ENCODE data around the gene DBN1.
"Not testable (repeated sequence)": the region's sequence is repeated elsewhere in the genome, so short reads cannot be mapped to it uniquely, and the experiment has no call there.

Gene DBN1

DNA sequence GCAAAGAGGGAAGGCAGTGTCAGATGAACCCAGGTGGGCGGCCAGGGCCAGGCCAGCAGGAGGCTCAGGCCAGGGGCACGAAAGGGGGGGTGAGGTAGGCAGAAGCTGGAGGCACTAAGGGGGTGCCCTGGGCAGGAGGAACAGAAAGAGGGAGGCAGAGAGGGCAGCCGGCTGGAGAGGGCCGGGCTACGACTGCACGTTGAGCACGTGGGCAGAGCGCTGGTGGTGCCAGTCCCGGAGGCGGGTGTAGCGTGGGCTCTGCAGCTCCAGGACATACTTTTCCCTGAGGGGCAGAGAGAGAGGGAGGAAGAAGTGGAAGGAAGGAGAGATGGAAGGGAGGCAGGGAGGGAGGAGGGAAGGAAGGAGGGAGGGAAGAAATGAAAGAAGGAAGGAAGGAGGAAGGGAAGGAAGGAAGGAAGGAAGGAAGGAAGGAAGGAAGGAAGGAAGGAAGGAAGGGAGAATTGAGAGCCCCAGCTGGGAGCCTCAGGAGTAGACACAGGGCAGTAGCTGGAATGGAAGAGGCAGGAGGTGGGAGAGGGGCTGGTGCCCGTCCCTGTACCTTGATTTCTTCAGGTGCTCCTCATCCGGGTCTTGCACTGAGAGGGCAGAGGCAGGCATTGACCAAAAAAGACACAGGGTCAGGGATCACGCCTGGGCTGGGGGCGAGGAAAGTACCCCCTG is 17.0 kb upstream of the DBN1 start:
- H3K9me3 ChIP-seq (ENCODE audit: control insufficient read depth, low read length): no peaks in the 10 kb centered on the region
- no peak overlapping the region for H3K27ac ChIP-seq (ENCODE audit: low read depth, low read length, severe bottlenecking)
- no peak overlapping the region for H3K4me3 ChIP-seq (ENCODE audit: extremely low read depth, insufficient read depth, low read length, poor library complexity, severe bottlenecking)
- H3K4me1 ChIP-seq (ENCODE audit: control insufficient read depth, insufficient read depth, low read length, poor library complexity, severe bottlenecking): peaks cover 41% of the 10 kb centered on the region
- H3K36me3 ChIP-seq (ENCODE audit: control insufficient read depth, insufficient read depth, low read length): peaks cover 82% of the 10 kb centered on the region
- WGBS, 2 experiments (ENCODE audit: insufficient coverage in 2 of 2): 93 to 95% methylated on average over 9 to 15 of the region's 15 CpGs

GRCh38 chr5:177489119-177489716 is 15.8 kb upstream of the DBN1 start:
- Histone ChIP-seq H3K27ac (ENCODE audit: low read depth, low read length, severe bottlenecking) (no peak overlapping the region), H3K9me3 (ENCODE audit: control insufficient read depth, low read length) (no peaks in the 10 kb centered on the region), H3K4me3 (ENCODE audit: extremely low read depth, insufficient read depth, low read length, poor library complexity, severe bottlenecking) (no peak overlapping the region), H3K4me1 (ENCODE audit: control insufficient read depth, insufficient read depth, low read length, poor library complexity, severe bottlenecking) (peaks cover 29% of the 10 kb centered on the region), H3K36me3 (ENCODE audit: control insufficient read depth, insufficient read depth, low read length) (peaks cover 89% of the 10 kb centered on the region)
- 88 to 90% methylated on average over 19 to 21 of the region's 26 CpGs for WGBS, 2 experiments (ENCODE audit: insufficient coverage in 2 of 2)

GRCh38 chr5:177487975-177488374 is 14.5 kb upstream of the DBN1 start:
- Histone ChIP-seq H3K9me3 (ENCODE audit: control insufficient read depth, low read length) (no peaks in the 10 kb centered on the region), H3K36me3 (ENCODE audit: control insufficient read depth, insufficient read depth, low read length) (peaks cover 89% of the 10 kb centered on the region), H3K4me3 (ENCODE audit: extremely low read depth, insufficient read depth, low read length, poor library complexity, severe bottlenecking) (no peak overlapping the region), H3K27ac (ENCODE audit: low read depth, low read length, severe bottlenecking) (no peak overlapping the region), H3K4me1 (ENCODE audit: control insufficient read depth, insufficient read depth, low read length, poor library complexity, severe bottlenecking) (peaks cover 16% of the 10 kb centered on the region)
- WGBS, 2 experiments (ENCODE audit: insufficient coverage in 2 of 2): 98 to 99% methylated on average over 14 to 15 of the region's 15 CpGs

DNA sequence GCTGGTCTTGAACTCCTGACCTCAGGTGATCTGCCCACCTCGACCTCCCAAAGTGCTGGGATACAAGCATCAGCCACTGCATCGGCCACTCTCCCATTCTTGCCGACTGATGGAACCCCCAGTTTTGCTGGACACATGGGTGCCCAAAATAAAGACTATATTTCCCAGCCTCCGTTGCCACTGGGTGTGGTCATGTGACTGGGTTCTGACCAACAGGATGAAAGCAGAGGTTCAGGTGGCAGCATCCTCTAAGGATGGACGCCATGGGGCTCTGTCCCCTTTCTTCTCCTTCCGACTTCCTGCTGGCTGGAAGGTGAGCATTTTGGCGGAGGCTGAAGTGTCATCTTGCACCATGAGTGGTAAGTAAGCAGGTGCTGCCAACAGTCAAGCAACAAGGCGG is 13.7 kb upstream of the DBN1 start:
- H3K27ac ChIP-seq (ENCODE audit: low read depth, low read length, severe bottlenecking): no peak overlapping the region
- peaks cover 89% of the 10 kb centered on the region for H3K36me3 ChIP-seq (ENCODE audit: control insufficient read depth, insufficient read depth, low read length)
- no peak overlapping the region for H3K4me3 ChIP-seq (ENCODE audit: extremely low read depth, insufficient read depth, low read length, poor library complexity, severe bottlenecking)
- H3K9me3 ChIP-seq (ENCODE audit: control insufficient read depth, low read length): no peaks in the 10 kb centered on the region
- WGBS, 2 experiments (ENCODE audit: insufficient coverage in 2 of 2): 93 to 95% methylated on average over 5 of the region's 8 CpGs
- H3K4me1 ChIP-seq (ENCODE audit: control insufficient read depth, insufficient read depth, low read length, poor library complexity, severe bottlenecking): peaks cover 11% of the 10 kb centered on the region

DNA sequence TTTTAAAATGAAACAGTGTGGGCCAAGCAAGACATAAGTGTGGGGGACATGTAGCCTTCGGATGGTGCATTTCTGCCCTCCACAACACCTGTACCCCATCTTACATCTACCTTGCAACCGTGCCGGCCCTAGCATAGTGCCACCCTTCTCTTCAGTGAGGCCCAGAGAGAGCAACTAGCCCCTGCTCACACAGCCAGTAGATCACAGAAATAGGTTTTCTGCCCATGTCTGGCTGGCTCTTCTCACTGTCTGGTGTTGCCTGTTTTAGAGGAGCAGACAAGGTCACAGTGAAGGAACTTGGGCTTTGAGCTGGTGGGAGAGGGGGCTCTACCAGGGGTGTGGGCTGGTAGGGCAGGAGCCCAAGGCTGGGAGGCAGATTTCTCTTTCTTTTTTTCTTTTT is 12.8 kb upstream of the DBN1 start:
- Histone ChIP-seq H3K9me3 (ENCODE audit: control insufficient read depth, low read length) (no peaks in the 10 kb centered on the region), H3K4me1 (ENCODE audit: control insufficient read depth, insufficient read depth, low read length, poor library complexity, severe bottlenecking) (peaks cover 9% of the 10 kb centered on the region), H3K27ac (ENCODE audit: low read depth, low read length, severe bottlenecking) (no peak overlapping the region), H3K36me3 (ENCODE audit: control insufficient read depth, insufficient read depth, low read length) (peaks cover 95% of the 10 kb centered on the region), H3K4me3 (ENCODE audit: extremely low read depth, insufficient read depth, low read length, poor library complexity, severe bottlenecking) (no peak overlapping the region)
- 91 to 100% methylated on average over 2 to 3 of the region's 3 CpGs for WGBS, 2 experiments (ENCODE audit: insufficient coverage in 2 of 2)

DNA sequence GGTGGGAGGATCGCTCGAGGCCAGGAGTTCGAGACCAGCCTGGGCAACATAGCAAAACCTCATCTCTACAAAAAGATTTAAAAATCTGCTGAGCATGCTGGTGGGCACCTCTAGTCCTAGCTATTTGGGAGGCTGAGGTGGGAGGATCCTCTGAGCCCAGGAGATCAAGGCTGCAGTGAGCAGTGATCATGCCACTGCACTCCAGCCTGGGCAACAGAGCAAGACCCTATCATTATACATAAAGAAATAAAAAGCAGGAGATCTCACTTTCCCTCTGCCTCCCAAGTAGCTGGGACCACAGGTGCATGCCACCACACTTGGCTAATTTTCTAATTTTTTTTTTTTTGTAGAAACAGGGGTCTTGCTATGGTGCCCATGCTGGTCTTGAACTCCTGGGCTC is 12.3 kb upstream of the DBN1 start:
- H3K36me3 ChIP-seq (ENCODE audit: control insufficient read depth, insufficient read depth, low read length): peaks cover 90% of the 10 kb centered on the region
- not testable (repeated sequence) for H3K27ac ChIP-seq (ENCODE audit: low read depth, low read length, severe bottlenecking); H3K4me1 ChIP-seq (ENCODE audit: control insufficient read depth, insufficient read depth, low read length, poor library complexity, severe bottlenecking); H3K4me3 ChIP-seq (ENCODE audit: extremely low read depth, insufficient read depth, low read length, poor library complexity, severe bottlenecking); H3K9me3 ChIP-seq (ENCODE audit: control insufficient read depth, low read length)
- WGBS, 2 experiments (ENCODE audit: insufficient coverage in 2 of 2): 94 to 100% methylated on average over 1 to 3 of the region's 3 CpGs

DNA sequence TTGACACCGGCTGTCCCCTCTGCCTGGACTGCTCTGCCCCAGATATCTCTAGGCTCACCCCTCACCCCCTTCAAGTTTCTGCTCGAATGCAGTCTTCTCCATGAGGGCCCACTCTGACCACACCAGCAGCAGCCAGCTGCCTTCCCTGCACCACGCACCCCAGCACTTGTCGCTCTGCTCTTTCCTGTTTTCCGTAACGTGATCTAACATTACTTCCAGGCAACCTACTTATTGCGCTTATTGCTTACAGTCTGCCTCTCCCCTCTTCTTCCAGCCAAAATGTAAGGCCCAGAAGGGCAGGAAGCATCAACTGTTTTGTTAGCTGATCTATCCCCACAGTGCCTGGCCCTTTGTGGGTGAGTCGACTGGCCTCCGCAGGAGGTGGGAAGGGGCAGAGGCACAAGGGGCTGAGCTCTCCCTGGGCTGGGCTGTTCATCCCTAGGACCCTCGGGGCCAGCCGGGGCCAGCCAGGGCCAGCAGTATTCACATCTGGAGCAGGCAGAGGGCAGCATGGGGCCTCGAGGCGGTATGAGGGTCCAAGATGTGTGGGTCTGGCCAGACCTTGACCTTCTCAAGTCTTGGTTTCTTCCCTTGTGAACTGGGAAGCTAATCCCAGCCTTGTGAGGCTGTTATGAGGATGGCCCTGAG is 11.6 kb upstream of the DBN1 start:
- Histone ChIP-seq H3K4me3 (ENCODE audit: extremely low read depth, insufficient read depth, low read length, poor library complexity, severe bottlenecking) (no peak overlapping the region), H3K9me3 (ENCODE audit: control insufficient read depth, low read length) (no peaks in the 10 kb centered on the region), H3K4me1 (ENCODE audit: control insufficient read depth, insufficient read depth, low read length, poor library complexity, severe bottlenecking) (peaks cover 2% of the 10 kb centered on the region), H3K27ac (ENCODE audit: low read depth, low read length, severe bottlenecking) (peak overlapping the region; percentile 16), H3K36me3 (ENCODE audit: control insufficient read depth, insufficient read depth, low read length) (peaks cover 87% of the 10 kb centered on the region)
- WGBS, 2 experiments (ENCODE audit: insufficient coverage in 2 of 2): 81 to 83% methylated on average over 11 to 13 of the region's 13 CpGs

GRCh38 chr5:177483994-177484901 is 10.8 kb upstream of the DBN1 start:
- peaks cover 83% of the 10 kb centered on the region for H3K36me3 ChIP-seq (ENCODE audit: control insufficient read depth, insufficient read depth, low read length)
- H3K9me3 ChIP-seq (ENCODE audit: control insufficient read depth, low read length): no peaks in the 10 kb centered on the region
- WGBS, 2 experiments (ENCODE audit: insufficient coverage in 2 of 2): 94 to 97% methylated on average over 22 of the region's 22 CpGs
- peaks cover 5% of the 10 kb centered on the region for H3K4me1 ChIP-seq (ENCODE audit: control insufficient read depth, insufficient read depth, low read length, poor library complexity, severe bottlenecking)
- no peak overlapping the region for H3K27ac ChIP-seq (ENCODE audit: low read depth, low read length, severe bottlenecking)
- no peak overlapping the region for H3K4me3 ChIP-seq (ENCODE audit: extremely low read depth, insufficient read depth, low read length, poor library complexity, severe bottlenecking)

- Histone ChIP-seq H3K4me1 (ENCODE audit: control insufficient read depth, insufficient read depth, low read length, poor library complexity, severe bottlenecking) (peaks cover 5% of the 10 kb centered on the region), H3K27ac (ENCODE audit: low read depth, low read length, severe bottlenecking) (no peak overlapping the region), H3K4me3 (ENCODE audit: extremely low read depth, insufficient read depth, low read length, poor library complexity, severe bottlenecking) (no peak overlapping the region), H3K36me3 (ENCODE audit: control insufficient read depth, insufficient read depth, low read length) (peaks cover 77% of the 10 kb centered on the region), H3K9me3 (ENCODE audit: control insufficient read depth, low read length) (no peaks in the 10 kb centered on the region)
- WGBS, 2 experiments (ENCODE audit: insufficient coverage in 2 of 2): 96 to 98% methylated on average over 7 to 8 of the region's 9 CpGs
Measured at GRCh38 chr5:177483042-177483441, 9.6 kb upstream of the DBN1 start.

DNA sequence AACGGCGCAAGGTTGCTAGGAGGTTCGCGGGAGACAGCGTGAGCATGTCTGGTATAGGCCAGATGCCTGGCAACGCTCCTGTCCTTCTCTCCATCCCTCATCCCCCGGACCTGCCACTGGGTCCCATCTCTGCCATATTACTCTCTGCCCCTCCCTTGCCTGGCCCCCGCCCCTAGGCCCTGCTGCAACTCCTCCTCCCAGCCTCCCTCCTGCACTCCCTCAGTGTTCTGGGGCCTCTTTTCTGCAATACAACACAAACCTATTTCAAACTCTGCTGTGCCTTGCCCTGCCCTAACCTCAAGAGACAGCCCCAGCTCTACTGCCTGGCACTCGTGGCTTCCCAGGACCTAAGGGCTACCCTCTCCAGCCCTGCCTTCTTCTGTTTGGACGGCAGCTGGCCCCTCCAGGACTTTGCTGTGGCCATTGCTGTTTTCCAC is 8.9 kb upstream of the DBN1 start:
- peaks cover 71% of the 10 kb centered on the region for H3K36me3 ChIP-seq (ENCODE audit: control insufficient read depth, insufficient read depth, low read length)
- 88 to 99% methylated on average over 10 of the region's 10 CpGs for WGBS, 2 experiments (ENCODE audit: insufficient coverage in 2 of 2)
- no peaks in the 10 kb centered on the region for H3K9me3 ChIP-seq (ENCODE audit: control insufficient read depth, low read length)
- H3K4me1 ChIP-seq (ENCODE audit: control insufficient read depth, insufficient read depth, low read length, poor library complexity, severe bottlenecking): peaks cover 5% of the 10 kb centered on the region
- H3K4me3 ChIP-seq (ENCODE audit: extremely low read depth, insufficient read depth, low read length, poor library complexity, severe bottlenecking): no peak overlapping the region
- H3K27ac ChIP-seq (ENCODE audit: low read depth, low read length, severe bottlenecking): no peak overlapping the region
